GM12878 (cell line): Measurements from ENCODE around the gene TBRG4.

Experiments
- EGR1 ChIP-seq, 2 experiments: IDR thresholded peaks; 1 replicate in 1 of 2; 2 replicates in 1 of 2; pipeline ENCODE4 v1.6.1; 2011 to 2012; ENCODE audit warnings: low read depth in 2 of 2, low read length in 2 of 2, borderline replicate concordance in 1 of 2, mild to moderate bottlenecking in 1 of 2, moderate library complexity in 1 of 2
- TF ChIP-seq, protein P1 (sequence below), 3 experiments: IDR thresholded peaks in 2 of 3; conservative IDR thresholded peaks in 1 of 3; 2 replicates each; pipeline ENCODE4 v1.5.1; 2011; ENCODE audit warnings: low read depth in 3 of 3, low read length in 3 of 3, mild to moderate bottlenecking in 3 of 3, control low read depth in 2 of 3, moderate library complexity in 2 of 3, inconsistent platforms in 1 of 3, mixed read lengths in 1 of 3; ENCODE audit not compliant: control insufficient read depth in 2 of 3, insufficient read depth in 1 of 3; ENCODE audit errors: extremely low read depth in 1 of 3

DNA sequence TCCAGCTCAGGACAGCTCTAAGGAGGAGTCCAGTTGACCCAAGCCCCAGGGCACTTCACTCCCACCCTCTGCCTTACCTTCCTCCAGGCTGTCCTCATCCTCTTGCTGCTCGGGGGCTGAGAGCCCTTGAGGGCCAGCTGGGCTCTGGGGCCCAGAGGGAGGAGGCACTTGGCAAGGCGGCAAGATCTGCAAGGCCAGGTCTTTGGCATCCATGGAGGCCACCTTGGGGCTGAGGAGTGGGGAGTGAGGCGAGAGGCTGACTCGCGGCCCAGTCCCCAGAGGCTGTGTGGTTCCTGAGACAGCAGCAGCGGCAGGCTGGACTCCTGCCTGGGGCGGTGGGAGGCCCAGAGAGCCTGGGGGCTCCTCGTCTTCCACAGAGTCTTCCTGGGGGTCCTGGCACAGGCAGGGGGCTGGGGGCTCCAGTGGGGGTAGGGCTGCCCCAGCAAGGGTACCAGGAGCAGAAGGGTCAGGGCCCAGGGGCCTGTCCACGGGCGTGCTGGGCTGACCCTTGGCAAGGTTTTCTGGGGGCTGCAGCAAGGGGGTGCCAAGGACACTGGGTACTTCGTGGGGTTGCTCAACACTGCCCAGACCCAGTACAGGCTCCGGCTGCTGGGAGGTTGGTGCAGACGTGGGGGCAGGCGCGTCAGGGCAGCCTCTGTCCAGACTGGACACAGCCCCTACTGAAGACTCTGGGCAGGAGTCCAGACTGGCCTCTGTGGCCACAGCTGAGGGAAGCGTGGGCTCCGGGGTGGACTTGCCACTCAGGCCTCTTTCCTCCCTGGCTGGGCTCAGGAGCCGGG is 29.3 kb downstream of the TBRG4 start:
- no peak for TF ChIP-seq EGR1 (IDR thresholded peaks at IDR 0.05; ENCODE audit: borderline replicate concordance in 1 of 2, low read depth in 2 of 2, low read length in 2 of 2)
- TF ChIP-seq, protein P1, sequence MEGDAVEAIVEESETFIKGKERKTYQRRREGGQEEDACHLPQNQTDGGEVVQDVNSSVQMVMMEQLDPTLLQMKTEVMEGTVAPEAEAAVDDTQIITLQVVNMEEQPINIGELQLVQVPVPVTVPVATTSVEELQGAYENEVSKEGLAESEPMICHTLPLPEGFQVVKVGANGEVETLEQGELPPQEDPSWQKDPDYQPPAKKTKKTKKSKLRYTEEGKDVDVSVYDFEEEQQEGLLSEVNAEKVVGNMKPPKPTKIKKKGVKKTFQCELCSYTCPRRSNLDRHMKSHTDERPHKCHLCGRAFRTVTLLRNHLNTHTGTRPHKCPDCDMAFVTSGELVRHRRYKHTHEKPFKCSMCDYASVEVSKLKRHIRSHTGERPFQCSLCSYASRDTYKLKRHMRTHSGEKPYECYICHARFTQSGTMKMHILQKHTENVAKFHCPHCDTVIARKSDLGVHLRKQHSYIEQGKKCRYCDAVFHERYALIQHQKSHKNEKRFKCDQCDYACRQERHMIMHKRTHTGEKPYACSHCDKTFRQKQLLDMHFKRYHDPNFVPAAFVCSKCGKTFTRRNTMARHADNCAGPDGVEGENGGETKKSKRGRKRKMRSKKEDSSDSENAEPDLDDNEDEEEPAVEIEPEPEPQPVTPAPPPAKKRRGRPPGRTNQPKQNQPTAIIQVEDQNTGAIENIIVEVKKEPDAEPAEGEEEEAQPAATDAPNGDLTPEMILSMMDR (IDR thresholded peaks at IDR 0.05 in 2 of 3, conservative IDR thresholded peaks at IDR 0.05 in 1 of 3; ENCODE audit: control insufficient read depth in 2 of 3, extremely low read depth in 1 of 3, insufficient read depth in 1 of 3, low read depth in 3 of 3, low read length in 3 of 3) = no peak
